ENCODE results near the gene VAV1. TPM values are rescaled to one million over a fixed set of nuclear protein-coding genes. Genes with fewer than 3 reads are reported as not detected.

VAV1 gene
- total and polyA plus RNA-seq, 2 experiments from 2014 or later: 0.82 to 1.8 TPM

- TF ChIP-seq, protein P1, sequence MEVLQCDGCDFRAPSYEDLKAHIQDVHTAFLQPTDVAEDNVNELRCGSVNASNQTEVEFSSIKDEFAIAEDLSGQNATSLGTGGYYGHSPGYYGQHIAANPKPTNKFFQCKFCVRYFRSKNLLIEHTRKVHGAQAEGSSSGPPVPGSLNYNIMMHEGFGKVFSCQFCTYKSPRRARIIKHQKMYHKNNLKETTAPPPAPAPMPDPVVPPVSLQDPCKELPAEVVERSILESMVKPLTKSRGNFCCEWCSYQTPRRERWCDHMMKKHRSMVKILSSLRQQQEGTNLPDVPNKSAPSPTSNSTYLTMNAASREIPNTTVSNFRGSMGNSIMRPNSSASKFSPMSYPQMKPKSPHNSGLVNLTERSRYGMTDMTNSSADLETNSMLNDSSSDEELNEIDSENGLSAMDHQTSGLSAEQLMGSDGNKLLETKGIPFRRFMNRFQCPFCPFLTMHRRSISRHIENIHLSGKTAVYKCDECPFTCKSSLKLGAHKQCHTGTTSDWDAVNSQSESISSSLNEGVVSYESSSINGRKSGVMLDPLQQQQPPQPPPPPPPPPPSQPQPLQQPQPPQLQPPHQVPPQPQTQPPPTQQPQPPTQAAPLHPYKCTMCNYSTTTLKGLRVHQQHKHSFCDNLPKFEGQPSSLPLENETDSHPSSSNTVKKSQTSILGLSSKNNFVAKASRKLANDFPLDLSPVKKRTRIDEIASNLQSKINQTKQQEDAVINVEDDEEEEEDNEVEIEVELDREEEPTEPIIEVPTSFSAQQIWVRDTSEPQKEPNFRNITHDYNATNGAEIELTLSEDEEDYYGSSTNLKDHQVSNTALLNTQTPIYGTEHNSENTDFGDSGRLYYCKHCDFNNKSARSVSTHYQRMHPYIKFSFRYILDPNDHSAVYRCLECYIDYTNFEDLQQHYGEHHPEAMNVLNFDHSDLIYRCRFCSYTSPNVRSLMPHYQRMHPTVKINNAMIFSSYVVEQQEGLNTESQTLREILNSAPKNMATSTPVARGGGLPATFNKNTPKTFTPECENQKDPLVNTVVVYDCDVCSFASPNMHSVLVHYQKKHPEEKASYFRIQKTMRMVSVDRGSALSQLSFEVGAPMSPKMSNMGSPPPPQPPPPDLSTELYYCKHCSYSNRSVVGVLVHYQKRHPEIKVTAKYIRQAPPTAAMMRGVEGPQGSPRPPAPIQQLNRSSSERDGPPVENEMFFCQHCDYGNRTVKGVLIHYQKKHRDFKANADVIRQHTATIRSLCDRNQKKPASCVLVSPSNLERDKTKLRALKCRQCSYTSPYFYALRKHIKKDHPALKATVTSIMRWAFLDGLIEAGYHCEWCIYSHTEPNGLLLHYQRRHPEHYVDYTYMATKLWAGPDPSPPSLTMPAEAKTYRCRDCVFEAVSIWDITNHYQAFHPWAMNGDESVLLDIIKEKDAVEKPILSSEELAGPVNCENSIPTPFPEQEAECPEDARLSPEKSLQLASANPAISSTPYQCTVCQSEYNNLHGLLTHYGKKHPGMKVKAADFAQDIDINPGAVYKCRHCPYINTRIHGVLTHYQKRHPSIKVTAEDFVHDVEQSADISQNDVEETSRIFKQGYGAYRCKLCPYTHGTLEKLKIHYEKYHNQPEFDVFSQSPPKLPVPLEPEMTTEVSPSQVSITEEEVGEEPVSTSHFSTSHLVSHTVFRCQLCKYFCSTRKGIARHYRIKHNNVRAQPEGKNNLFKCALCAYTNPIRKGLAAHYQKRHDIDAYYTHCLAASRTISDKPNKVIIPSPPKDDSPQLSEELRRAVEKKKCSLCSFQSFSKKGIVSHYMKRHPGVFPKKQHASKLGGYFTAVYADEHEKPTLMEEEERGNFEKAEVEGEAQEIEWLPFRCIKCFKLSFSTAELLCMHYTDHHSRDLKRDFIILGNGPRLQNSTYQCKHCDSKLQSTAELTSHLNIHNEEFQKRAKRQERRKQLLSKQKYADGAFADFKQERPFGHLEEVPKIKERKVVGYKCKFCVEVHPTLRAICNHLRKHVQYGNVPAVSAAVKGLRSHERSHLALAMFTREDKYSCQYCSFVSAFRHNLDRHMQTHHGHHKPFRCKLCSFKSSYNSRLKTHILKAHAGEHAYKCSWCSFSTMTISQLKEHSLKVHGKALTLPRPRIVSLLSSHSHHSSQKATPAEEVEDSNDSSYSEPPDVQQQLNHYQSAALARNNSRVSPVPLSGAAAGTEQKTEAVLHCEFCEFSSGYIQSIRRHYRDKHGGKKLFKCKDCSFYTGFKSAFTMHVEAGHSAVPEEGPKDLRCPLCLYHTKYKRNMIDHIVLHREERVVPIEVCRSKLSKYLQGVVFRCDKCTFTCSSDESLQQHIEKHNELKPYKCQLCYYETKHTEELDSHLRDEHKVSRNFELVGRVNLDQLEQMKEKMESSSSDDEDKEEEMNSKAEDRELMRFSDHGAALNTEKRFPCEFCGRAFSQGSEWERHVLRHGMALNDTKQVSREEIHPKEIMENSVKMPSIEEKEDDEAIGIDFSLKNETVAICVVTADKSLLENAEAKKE (CRISPR knock-in tag; IDR thresholded peaks at IDR 0.05): no peak
- TF ChIP-seq JUNB (IDR thresholded peaks at IDR 0.05; ENCODE audit: unreplicated experiment): no peak
These were observed 18.7 kb downstream of the VAV1 start (continued) for GRCh38 chr19:6791237-6791636.

- H3K4me3 ChIP-seq: no peak overlapping the region
- TF ChIP-seq, protein P1 (CRISPR knock-in tag; IDR thresholded peaks at IDR 0.05): no peak
- TF ChIP-seq STAT1 (IDR thresholded peaks at IDR 0.05; ENCODE audit: unreplicated experiment) (no peak), CREB1 (CRISPR knock-in tag; IDR thresholded peaks at IDR 0.05; ENCODE audit: low read depth) (no peak), ZNF331 (CRISPR knock-in tag; IDR thresholded peaks at IDR 0.05; ENCODE audit: low read depth) (no peak), NANOG (IDR thresholded peaks at IDR 0.05; ENCODE audit: borderline replicate concordance) (no peak), POLR2AphosphoS5 (IDR thresholded peaks at IDR 0.05; ENCODE audit: low read depth) (no peak), JUNB (IDR thresholded peaks at IDR 0.05; ENCODE audit: unreplicated experiment) (no peak), ZNF114 (CRISPR knock-in tag; IDR thresholded peaks at IDR 0.05) (no peak)
- TF ChIP-seq, protein P2, sequence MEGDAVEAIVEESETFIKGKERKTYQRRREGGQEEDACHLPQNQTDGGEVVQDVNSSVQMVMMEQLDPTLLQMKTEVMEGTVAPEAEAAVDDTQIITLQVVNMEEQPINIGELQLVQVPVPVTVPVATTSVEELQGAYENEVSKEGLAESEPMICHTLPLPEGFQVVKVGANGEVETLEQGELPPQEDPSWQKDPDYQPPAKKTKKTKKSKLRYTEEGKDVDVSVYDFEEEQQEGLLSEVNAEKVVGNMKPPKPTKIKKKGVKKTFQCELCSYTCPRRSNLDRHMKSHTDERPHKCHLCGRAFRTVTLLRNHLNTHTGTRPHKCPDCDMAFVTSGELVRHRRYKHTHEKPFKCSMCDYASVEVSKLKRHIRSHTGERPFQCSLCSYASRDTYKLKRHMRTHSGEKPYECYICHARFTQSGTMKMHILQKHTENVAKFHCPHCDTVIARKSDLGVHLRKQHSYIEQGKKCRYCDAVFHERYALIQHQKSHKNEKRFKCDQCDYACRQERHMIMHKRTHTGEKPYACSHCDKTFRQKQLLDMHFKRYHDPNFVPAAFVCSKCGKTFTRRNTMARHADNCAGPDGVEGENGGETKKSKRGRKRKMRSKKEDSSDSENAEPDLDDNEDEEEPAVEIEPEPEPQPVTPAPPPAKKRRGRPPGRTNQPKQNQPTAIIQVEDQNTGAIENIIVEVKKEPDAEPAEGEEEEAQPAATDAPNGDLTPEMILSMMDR (conservative IDR thresholded peaks at IDR 0.05; ENCODE audit: low read depth in 2 of 2): no peak
These were observed 20.9 kb downstream of the VAV1 start for GRCh38 chr19:6793411-6793810.

More at GRCh38 chr19:6793411-6793810, 20.9 kb downstream of the VAV1 start:
- Histone ChIP-seq H3K27ac (ENCODE audit: low read depth) (no peak overlapping the region), H3K27me3 (ENCODE audit: insufficient read depth) (no peaks in the 10 kb centered on the region), H3K79me2 (replicated peaks; ENCODE audit: insufficient read depth) (no peaks in the 10 kb centered on the region), H2AFZ (no peak overlapping the region), H3K4me2 (no peak overlapping the region), H4K20me1 (replicated peaks; ENCODE audit: insufficient read depth) (no peaks in the 10 kb centered on the region), H3K4me1 (ENCODE audit: insufficient read depth) (no peaks in the 10 kb centered on the region), H3K9me2 (ENCODE audit: insufficient read depth) (no peaks in the 10 kb centered on the region), H3F3A (replicated peaks; ENCODE audit: low read depth) (no peaks in the 10 kb centered on the region), H3K36me3 (ENCODE audit: insufficient read depth) (no peaks in the 10 kb centered on the region)
- Mint-ChIP-seq H3K4me3 (no peak overlapping the region), H3K27me3 (ENCODE audit: insufficient read depth, low read depth, poor library complexity) (peaks cover 6% of the 10 kb centered on the region), H3K9me3 (peaks cover 95% of the 10 kb centered on the region), H3K27ac (no peak overlapping the region), H3K4me1 (no peaks in the 10 kb centered on the region), H3K36me3 (ENCODE audit: low read depth) (peaks cover 41% of the 10 kb centered on the region)
- no peak for ATAC-seq
- DNase-seq (ENCODE audit: low spot score): no peak

All from GM23338 (cell line).